ENCODE measurements around the gene TMEM43.

GRCh38 chr3:14138878-14139655, 14.2 kb downstream of the TMEM43 start:
- TF ChIP-seq POLR2A (IDR thresholded peaks at IDR 0.05; ENCODE audit: borderline replicate concordance, extremely low read depth, insufficient read depth, insufficient read length): no peak
- no peak for TF ChIP-seq TCF7L2 (IDR thresholded peaks at IDR 0.05; ENCODE audit: borderline replicate concordance, extremely low read depth, insufficient read depth, insufficient read length)
- TF ChIP-seq ATF3 (IDR thresholded peaks at IDR 0.05): no peak
- no peak for TF ChIP-seq CTCF (IDR thresholded peaks at IDR 0.05 in 2 of 3, conservative IDR thresholded peaks at IDR 0.05 in 1 of 3; ENCODE audit: borderline replicate concordance in 1 of 3, insufficient read depth in 1 of 3, low read depth in 2 of 3, low read length in 2 of 3)
- no peak for TF ChIP-seq EZH2 (IDR thresholded peaks at IDR 0.05)
- TF ChIP-seq SP1 (IDR thresholded peaks at IDR 0.05; ENCODE audit: low read depth): no peak
- TF ChIP-seq ZBTB33 (IDR thresholded peaks at IDR 0.05; ENCODE audit: extremely low read depth, insufficient replicate concordance, low read length): no peak
- no peak for TF ChIP-seq RAD21 (IDR thresholded peaks at IDR 0.05; ENCODE audit: low read depth)
- no peak for TF ChIP-seq CEBPB (IDR thresholded peaks at IDR 0.05; ENCODE audit: low read depth)
